Fibroblast of the aortic adventitia (primary cell): ENCODE data around the gene SLC12A2. TPM values are rescaled to one million over a fixed set of nuclear protein-coding genes. Genes with fewer than 3 reads are reported as not detected.

Experiments
- DNase-seq: peaks from one replicate; pipeline ENCODE4 v3.0.0-alpha.2; 2010; ENCODE audit warnings: low read depth
- H3K4me3 ChIP-seq: 2 replicates; pipeline ENCODE4 v1.5.1; 2011; ENCODE audit warnings: low read depth, mild to moderate bottlenecking, control low read depth, low read length, moderate library complexity
- CTCF ChIP-seq: IDR thresholded peaks from 2 replicates; pipeline ENCODE4 v1.5.1; 2011; ENCODE audit warnings: mild to moderate bottlenecking, low read length, control low read depth, inconsistent platforms; ENCODE audit not compliant: insufficient read depth
- total RNA-seq: library from RNA; depleted of rRNA; stranded (reverse); fragments of >200 nt; gene quantifications from 2 replicates; pipeline ENCODE4 v1.2.3, GENCODE V29; 2012; ENCODE audit warnings: low replicate concordance

Gene SLC12A2
- total RNA-seq, 1 donor = 51.9 TPM

- no peak for TF ChIP-seq CTCF
- H3K4me3 ChIP-seq = no peak overlapping the region
- no peak for DNase-seq
Measured at GRCh38 chr5:128197896-128198522, 114.4 kb downstream of the SLC12A2 start.

DNA sequence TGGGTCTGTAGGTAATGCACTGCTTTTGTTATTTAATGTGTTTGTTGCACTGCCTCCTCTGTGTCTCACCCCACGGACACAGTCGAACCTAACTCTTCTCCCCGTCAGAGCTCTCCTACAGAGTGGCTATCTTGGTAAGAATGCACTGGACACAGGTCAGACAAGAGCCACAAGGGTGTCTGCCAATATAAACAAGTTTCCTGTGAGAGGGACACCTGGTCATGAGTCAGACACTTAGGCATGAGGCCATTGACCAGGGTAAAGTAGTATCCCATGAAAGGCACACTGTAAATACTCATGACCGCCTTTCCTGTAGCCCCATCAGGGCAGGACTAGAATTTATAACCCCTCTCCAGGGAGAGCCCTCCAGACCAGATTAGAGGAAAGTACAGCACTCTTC lies 115.5 kb downstream of the SLC12A2 start:
- no peak for TF ChIP-seq CTCF
- peak; percentile 39 for DNase-seq
- no peak overlapping the region for H3K4me3 ChIP-seq

DNA sequence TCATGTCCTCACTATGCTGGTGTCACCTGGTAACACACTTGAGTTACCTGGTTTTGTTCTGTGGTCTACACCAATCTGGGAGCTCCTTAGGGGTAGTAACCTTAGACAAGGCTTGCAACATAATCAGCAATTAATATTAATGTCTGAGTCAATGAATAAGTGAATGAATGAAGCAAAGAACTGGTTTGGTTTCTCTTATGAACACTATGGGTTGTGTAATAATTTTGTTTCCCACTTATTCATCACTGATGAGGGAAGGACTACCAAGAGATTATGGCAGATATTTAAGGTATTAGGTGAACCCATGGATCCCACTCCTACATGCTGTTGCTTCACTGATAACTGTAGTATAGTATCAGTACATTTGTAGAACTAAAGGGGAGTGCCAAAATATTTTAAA lies 116.0 kb downstream of the SLC12A2 start:
- H3K4me3 ChIP-seq = no peak overlapping the region
- TF ChIP-seq CTCF = no peak
- DNase-seq = no peak

DNA sequence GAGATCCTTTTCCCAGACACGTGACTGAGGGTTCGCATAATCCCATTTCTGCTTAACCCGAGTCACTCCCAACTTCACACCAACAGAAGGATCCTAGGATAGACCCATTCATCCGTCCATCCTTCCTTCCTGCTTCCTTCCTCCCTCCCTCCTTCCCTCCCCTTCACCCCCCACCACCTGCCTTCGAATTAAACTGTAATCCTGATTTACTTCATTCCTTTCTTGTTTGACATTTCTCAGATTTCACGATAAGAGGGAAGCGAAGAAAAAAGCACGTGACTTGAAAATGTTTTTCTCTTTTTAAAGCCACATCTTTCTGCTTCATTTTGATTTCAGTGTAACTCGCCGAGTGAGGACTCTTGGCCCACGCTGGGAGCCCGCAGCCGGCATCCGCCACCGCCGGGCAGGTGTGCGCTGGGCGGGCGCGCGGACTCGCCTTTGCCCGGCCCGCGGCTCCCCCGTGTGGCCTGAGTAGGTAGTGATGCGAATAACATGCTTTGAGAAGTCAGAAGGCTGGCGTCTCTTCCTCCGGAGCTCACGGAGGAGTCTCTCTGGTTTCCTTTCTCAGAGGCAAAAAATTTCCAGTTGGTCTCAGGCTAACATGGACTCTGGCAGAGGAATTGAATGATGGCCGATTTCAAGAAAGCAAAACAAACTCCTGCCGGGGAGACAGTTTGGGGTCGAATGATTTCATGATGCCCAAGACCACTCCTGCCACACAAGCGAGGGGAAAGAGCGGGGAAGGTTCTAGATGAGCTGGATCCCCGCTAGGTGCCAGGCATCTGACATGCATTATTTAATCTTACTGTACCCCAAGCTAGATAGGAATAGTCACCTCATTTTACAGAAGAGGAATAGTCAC lies 117.7 kb downstream of the SLC12A2 start:
- peak overlapping the region; percentile 46 for H3K4me3 ChIP-seq
- peak; percentile 63 for DNase-seq
- TF ChIP-seq CTCF = peak; percentile 72

DNA sequence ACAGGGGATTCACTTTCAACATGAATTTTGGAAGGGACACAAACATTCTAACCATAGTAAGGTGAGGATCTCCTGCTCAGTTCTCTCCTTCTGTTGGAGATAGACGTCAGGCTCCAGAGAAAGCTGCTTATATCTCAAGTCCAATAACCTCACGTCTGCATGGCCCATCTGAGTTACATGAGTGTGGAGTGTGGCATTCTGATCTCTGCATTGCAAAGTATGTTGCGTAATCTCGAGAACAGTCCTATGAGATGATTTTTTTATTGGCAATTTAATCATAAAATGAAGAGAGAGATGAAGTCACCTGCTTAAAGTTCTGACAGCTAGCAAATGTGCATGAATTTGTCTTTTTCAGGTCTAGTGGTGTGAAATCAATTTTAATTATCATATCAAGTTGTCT lies 118.8 kb downstream of the SLC12A2 start:
- no peak overlapping the region for H3K4me3 ChIP-seq
- no peak for DNase-seq
- no peak for TF ChIP-seq CTCF

DNA sequence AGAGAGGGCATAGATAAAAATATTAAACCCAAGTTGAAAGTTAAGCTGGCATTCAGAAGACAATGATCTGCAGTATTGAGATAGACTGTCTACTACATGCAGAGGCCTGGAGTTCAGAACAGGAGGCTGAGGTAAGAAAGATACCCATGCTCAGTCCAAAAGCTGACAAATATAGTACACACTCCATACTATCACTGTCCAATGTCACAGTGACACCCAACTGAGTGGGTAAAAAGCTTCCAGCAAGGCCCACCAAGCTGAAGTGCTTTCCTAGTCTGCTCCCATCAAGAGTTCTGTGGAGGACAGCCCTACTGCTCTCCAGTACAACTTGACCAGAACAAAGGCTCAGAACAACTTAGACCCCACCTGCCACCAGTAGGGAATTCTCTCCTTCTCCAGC lies 124.9 kb downstream of the SLC12A2 start:
- no peak for DNase-seq
- H3K4me3 ChIP-seq = no peak overlapping the region
- TF ChIP-seq CTCF = no peak
